ENCODE results near the gene DPP10.

DNA sequence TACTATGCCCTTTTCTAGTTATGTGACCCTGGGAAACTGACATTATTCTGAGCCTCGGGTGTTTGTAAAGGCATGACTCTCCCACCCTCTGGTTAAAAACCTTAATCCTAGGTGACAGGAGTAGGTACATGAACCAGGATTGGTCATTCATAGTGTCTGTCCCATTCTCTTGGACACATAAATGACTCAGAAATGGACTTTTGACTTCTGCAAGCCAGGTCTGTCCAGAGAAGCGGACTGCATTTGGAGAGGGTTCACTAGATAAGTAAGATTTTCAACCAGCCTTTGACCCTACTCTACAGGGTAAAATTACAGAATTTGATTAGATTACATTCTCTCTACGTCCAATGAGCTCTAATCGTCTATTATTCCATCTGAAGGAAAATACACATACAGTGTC, 285.9 kb downstream of the DPP10 start:
- no peak for TF ChIP-seq POLR2AphosphoS2 (IDR thresholded peaks at IDR 0.05; ENCODE audit: low read depth, low read length)
- no peak for TF ChIP-seq EP300 (IDR thresholded peaks at IDR 0.05; ENCODE audit: borderline replicate concordance in 1 of 2, control insufficient read depth in 1 of 2, low read depth in 2 of 2, low read length in 2 of 2)
- TF ChIP-seq POLR2AphosphoS5 (IDR thresholded peaks at IDR 0.05; ENCODE audit: low read length), result no peak
- no peak for TF ChIP-seq POLR2A (IDR thresholded peaks at IDR 0.05; ENCODE audit: low read depth, low read length)
- TF ChIP-seq MXI1 (IDR thresholded peaks at IDR 0.05; ENCODE audit: low read depth, low read length), result no peak
- TF ChIP-seq EZH2 (IDR thresholded peaks at IDR 0.05; ENCODE audit: borderline replicate concordance, control insufficient read depth, low read depth, low read length), result no peak

Measured in GM12878 (cell line).